Effector memory CD8-positive, alpha-beta T cell (primary cell): ENCODE data around the gene FHOD3.
"Not testable (repeated sequence)": the region's sequence is repeated elsewhere in the genome, so short reads cannot be mapped to it uniquely, and the experiment has no call there.

Experiments used
- ATAC-seq: fragments of 150-1000 bp; cut with Tn5 transposase; replicated peaks from 2 replicates; pipeline ENCODE4 v1.10.0; 2021; ENCODE audit warnings: mild to moderate bottlenecking, moderate library complexity
- DNase-seq, 3 experiments: peaks; one replicate each; pipeline ENCODE4 v3.0.0; 2021
- H3K27ac Mint-ChIP-seq, 2 donors: one replicate each; pipeline ENCODE4 v1.8.0; 2022; ENCODE audit warnings: mild to moderate bottlenecking in 2 of 2, mixed read lengths in 2 of 2, moderate library complexity in 2 of 2
- H3K27me3 Mint-ChIP-seq, 2 donors: one replicate each; pipeline ENCODE4 v1.8.0; 2022; ENCODE audit warnings: mixed read lengths in 2 of 2
- H3K36me3 Mint-ChIP-seq: one replicate; pipeline ENCODE4 v1.8.0; 2022; ENCODE audit warnings: mild to moderate bottlenecking, moderate library complexity, mixed read lengths; ENCODE audit not compliant: insufficient read depth
- H3K4me1 Mint-ChIP-seq, 2 donors: one replicate each; pipeline ENCODE4 v1.8.0; 2022; ENCODE audit warnings: low read depth in 2 of 2, mixed read lengths in 2 of 2
- H3K4me3 Mint-ChIP-seq, 2 donors: one replicate each; pipeline ENCODE4 v1.8.0; 2022; ENCODE audit warnings: mild to moderate bottlenecking in 2 of 2, mixed read lengths in 2 of 2, moderate library complexity in 2 of 2
- H3K9me3 Mint-ChIP-seq, 2 donors: one replicate each; pipeline ENCODE4 v1.8.0; 2022; ENCODE audit warnings: mixed read lengths in 2 of 2

Gene FHOD3

DNA sequence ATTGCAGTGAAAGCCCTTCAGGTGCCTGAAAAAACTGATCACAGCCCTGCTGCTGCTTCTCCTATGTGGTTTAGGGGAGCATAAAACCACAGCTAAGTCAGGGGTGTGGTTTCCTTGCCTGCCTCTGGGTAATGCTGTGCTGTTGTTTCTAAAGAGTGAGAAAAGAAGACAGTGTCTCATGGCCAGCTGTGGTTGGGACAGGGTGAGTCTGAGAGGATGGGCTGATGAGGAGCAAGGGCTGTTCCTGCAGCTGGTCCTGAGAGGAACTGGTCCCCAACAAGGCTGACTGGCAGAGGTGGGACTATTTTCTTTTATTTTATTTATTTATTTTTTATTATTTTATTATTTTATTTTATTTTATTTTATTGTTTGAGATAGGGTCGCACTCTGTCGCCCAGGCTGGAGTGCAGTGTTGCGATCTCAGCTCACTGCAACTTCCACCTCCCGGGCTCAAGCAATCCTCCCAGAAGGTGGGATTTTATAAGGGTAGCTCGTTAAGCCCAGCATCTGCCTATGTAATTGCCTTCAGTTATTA, 236.7 kb downstream of the FHOD3 start:
- peak overlapping the region in 1 of 2 donors; percentile 44 for H3K27ac Mint-ChIP-seq
- H3K36me3 Mint-ChIP-seq, result peaks cover 3% of the 10 kb centered on the region
- H3K4me3 Mint-ChIP-seq, result peak overlapping the region in 1 of 2 donors; percentile 61
- DNase-seq (peak in 1 of 3 experiments; percentile 3), ATAC-seq (peak; percentile 94)
- no peaks in the 10 kb centered on the region for H3K9me3 Mint-ChIP-seq
- peaks cover 0 to 13% of the 10 kb centered on the region in 2 donors for H3K4me1 Mint-ChIP-seq
- H3K27me3 Mint-ChIP-seq, result peaks cover 5 to 26% of the 10 kb centered on the region in 2 donors

DNA sequence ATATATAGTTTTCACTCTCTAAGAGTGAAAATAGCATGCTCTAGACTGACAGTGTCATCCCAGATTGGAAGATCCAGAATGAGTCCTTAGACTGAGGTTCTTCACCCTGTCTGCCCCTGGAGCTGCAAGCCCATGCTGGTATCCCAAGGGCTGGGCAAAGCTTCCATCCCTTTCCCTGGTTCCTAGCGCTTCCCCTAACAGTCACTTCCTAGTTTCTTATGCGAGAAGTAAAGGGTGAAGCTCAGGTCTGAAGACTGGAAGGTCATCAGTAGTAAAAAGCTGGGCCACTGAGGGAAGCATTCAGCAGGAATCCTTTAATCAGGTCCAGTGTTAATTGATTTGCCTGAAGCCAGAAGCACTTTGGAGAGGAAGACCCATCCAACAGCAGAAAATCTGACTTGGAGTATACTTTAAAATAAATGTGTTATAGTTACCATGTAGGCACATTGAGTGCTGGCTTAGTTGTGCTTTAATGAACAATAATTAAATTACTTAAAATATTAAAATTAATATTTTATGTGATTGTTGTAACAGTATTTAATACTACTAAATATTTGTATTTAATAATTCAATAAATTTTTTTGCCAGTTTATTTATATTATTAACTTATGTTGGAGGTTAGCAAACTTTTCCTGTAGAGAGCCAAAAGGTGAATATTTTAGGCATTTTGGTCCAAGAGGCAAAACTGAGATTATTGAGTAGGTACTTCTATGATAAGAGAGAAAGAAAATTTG, 237.9 kb downstream of the FHOD3 start:
- H3K4me3 Mint-ChIP-seq, result no peak overlapping the region
- no peak for DNase-seq
- H3K4me1 Mint-ChIP-seq, result peaks cover 0 to 13% of the 10 kb centered on the region in 2 donors
- H3K36me3 Mint-ChIP-seq, result peaks cover 3% of the 10 kb centered on the region
- H3K27me3 Mint-ChIP-seq, result peaks cover 5 to 26% of the 10 kb centered on the region in 2 donors
- H3K9me3 Mint-ChIP-seq, result no peaks in the 10 kb centered on the region
- peak overlapping the region in 1 of 2 donors; percentile 24 for H3K27ac Mint-ChIP-seq
- ATAC-seq, result no peak

DNA sequence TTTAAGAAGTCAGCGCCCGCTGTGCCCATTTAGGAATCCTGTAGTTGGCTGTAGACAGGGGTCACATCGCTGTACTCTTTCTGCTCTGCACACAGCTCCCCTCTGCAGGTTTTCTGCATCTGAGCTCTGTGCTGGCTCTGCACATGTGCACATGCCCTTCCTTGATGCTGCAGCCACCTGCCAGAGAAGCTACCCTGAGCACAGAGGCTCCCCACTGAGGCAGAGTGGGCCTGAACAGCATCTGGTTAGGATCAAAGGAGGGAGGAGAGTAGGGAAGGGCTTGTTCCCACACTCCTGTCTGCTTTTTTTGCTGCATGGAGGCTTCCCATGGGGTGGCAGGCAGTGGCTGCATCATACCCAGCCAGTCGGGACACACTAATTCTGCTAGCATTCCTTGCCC, 238.9 kb downstream of the FHOD3 start:
- peak overlapping the region in 1 of 2 donors; percentile 23 for H3K27ac Mint-ChIP-seq
- H3K9me3 Mint-ChIP-seq, result no peaks in the 10 kb centered on the region
- H3K4me1 Mint-ChIP-seq, result peaks cover 0 to 9% of the 10 kb centered on the region in 2 donors

DNA sequence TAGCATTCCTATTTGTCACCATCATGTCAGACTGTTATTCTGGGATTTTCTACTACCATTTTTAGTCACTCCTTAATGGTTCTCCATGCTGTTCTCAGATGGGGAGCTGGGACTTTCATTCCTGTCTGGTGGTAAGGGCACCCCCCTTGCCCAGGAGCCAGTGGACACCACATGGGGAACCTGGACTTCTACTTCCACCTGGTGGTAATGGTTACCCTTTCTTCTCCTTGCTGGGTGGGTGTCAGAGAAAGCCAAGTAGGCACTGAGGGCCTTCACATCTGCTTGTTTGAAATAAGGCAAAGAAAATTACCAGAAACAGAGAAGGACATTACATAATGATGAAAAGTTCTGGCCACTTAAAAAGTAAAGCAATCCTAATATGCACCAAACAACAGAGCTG, 239.8 kb downstream of the FHOD3 start:
- DNase-seq (no peak), ATAC-seq (no peak)
- H3K9me3 Mint-ChIP-seq, result no peaks in the 10 kb centered on the region
- peaks cover 0 to 9% of the 10 kb centered on the region in 2 donors for H3K4me1 Mint-ChIP-seq
- peaks cover 5 to 12% of the 10 kb centered on the region in 2 donors for H3K27me3 Mint-ChIP-seq
- H3K36me3 Mint-ChIP-seq, result peaks cover 3% of the 10 kb centered on the region
- no peak overlapping the region for H3K4me3 Mint-ChIP-seq
- no peak overlapping the region for H3K27ac Mint-ChIP-seq

More for the DNA sequence above, 238.9 kb downstream of the FHOD3 start:
- H3K4me3 Mint-ChIP-seq, result no peak overlapping the region
- ATAC-seq, result no peak
- DNase-seq, result no peak
- peaks cover 3% of the 10 kb centered on the region for H3K36me3 Mint-ChIP-seq
- H3K27me3 Mint-ChIP-seq, result peaks cover 5 to 21% of the 10 kb centered on the region in 2 donors

DNA sequence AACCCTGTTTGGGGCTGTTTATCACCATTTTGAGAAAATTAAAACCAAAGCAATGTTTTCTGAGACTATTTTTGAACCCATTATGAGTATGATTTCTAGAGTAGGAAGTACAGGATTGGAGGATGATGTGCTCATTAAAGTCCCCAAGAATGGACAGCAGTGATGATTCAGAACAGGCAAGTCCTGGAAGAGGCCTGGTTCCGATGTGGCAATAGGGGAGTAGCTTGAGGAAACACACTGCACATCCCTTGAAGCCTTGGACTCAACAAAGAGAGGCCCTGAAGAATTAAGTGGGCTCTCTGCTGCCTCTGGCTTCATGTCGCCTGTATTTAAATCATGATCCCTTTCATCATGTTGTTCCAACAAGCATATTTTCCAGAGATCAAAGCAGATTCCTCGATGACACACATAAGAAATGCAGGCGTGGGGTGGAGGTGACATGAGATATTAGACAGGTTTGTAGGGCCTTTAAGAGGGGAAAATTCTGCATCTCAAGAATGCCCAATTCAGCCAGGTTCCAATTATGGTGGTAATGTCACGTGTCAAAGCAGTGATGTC, 242.2 kb downstream of the FHOD3 start:
- Mint-ChIP-seq H3K9me3 (no peaks in the 10 kb centered on the region), H3K4me3 (no peak overlapping the region), H3K27me3 (peaks cover 0 to 5% of the 10 kb centered on the region in 2 donors), H3K27ac (no peak overlapping the region), H3K4me1 (no peaks in the 10 kb centered on the region), H3K36me3 (no peaks in the 10 kb centered on the region)
- ATAC-seq (no peak), DNase-seq (no peak)

DNA sequence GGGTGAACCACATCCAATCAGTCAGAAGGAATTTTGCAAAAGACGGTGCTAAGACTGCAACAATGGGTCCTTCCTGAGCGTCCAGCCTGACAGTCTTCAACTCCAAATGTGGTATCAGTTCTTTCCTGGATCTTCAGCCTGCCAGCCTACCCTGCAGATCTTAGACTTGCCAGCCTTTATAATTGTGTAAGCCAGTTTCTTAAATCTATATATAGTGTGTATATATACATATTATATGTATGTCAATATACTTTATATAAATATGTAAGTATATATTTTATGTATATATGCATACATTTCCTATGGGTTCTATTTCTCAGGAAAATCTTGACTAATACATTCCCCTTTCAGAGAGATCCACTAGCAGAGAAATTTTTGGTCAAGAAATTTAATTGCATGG, 245.5 kb downstream of the FHOD3 start:
- no peaks in the 10 kb centered on the region for H3K27me3 Mint-ChIP-seq
- no peaks in the 10 kb centered on the region for H3K36me3 Mint-ChIP-seq
- no peak for DNase-seq
- H3K9me3 Mint-ChIP-seq, result no peaks in the 10 kb centered on the region
- no peak for ATAC-seq
- H3K4me3 Mint-ChIP-seq, result no peak overlapping the region
- no peak overlapping the region for H3K27ac Mint-ChIP-seq
- no peaks in the 10 kb centered on the region for H3K4me1 Mint-ChIP-seq

DNA sequence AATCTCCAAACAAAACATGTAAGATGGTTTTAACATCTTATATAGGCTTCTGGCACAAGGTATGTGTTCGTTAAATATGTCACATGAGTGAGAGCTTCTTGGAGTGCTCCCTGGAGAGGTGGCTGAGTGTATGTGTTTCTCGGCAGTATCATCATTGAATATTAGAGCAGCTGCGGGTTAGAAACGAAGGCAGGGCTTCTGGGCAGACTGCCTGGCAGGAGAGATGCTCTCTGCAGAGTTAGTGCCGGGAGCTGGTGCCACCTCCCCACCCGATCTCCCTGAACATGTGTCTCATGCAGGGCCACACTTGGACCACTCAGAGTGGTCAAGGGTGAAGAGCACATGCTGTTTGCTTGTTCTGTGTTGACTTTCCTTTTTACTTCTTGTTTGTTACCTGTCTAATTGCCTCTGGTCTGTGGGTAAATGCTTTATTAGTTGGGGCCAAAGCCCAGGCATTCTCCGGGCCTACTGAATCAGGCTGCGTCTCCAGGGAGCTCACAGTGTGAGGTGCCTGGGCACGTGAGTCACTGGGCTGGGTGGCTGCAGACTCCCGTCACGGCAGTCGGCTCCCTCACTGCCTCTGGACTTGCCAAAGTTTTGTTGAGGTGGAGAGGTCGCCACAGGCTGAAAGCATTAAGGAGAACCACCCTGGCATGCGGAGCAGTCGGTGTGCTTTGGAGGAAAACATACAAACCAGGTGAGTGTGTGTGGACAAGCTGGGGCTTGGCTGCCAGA, 246.6 kb downstream of the FHOD3 start:
- Mint-ChIP-seq H3K27me3 (no peaks in the 10 kb centered on the region), H3K9me3 (no peaks in the 10 kb centered on the region), H3K27ac (no peak overlapping the region), H3K4me1 (no peaks in the 10 kb centered on the region), H3K36me3 (no peaks in the 10 kb centered on the region), H3K4me3 (no peak overlapping the region)
- ATAC-seq, result no peak
- DNase-seq, result no peak

DNA sequence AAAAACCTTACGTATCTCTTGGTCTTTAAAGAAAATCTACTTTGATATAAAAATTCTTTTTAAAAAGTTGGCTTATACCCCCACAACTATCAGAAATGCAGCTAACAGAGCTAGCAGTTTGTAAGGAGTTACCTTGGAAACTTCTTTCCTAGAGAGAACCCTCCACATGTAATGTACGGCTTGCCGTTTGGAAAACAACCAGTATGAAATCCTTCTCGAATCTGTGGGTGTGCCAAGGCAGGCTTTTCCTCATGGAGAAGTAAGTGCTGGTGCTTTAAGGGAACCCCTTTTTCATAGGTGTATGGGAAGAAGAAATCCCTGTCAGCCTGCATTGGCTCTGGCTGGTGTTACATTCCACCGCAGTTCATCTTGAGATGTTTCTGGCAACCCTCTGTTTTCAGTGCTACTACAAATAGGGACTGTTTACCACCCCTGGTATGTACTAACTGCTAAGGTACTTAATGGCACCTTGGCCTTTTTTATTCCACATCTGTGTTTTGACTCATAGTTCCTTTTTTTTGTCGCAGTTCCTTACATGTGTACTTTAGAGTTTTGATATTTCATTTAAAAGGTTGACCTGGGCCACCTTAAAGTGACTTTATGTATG, 248.4 kb downstream of the FHOD3 start:
- Mint-ChIP-seq H3K36me3 (no peaks in the 10 kb centered on the region), H3K27ac (no peak overlapping the region), H3K27me3 (no peaks in the 10 kb centered on the region), H3K4me1 (no peaks in the 10 kb centered on the region), H3K4me3 (no peak overlapping the region), H3K9me3 (no peaks in the 10 kb centered on the region)
- DNase-seq, result no peak
- ATAC-seq, result no peak

DNA sequence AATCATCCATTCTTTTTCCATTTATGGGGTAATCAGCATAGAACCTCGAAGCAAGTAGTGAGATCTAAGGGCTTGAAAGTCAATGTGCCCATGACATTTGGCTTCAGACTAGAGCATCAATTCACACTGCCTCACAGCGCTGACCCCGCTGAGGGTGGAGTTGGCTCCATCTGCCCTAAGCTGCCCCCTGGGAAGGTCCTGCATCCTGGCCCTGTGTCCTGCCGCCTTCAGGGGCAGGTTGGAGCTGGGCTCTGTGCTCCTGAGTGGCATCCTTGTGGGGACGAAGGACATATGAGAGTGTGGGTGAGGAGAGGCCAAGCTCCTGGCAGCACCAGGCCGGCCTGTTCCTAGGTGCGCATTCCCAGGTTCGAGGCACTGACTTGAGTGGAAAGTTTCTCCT, 249.4 kb downstream of the FHOD3 start:
- H3K27me3 Mint-ChIP-seq, result no peaks in the 10 kb centered on the region
- H3K4me1 Mint-ChIP-seq, result no peaks in the 10 kb centered on the region
- H3K4me3 Mint-ChIP-seq, result no peak overlapping the region
- H3K36me3 Mint-ChIP-seq, result no peaks in the 10 kb centered on the region
- DNase-seq (no peak), ATAC-seq (no peak)
- H3K9me3 Mint-ChIP-seq, result no peaks in the 10 kb centered on the region
- no peak overlapping the region for H3K27ac Mint-ChIP-seq

DNA sequence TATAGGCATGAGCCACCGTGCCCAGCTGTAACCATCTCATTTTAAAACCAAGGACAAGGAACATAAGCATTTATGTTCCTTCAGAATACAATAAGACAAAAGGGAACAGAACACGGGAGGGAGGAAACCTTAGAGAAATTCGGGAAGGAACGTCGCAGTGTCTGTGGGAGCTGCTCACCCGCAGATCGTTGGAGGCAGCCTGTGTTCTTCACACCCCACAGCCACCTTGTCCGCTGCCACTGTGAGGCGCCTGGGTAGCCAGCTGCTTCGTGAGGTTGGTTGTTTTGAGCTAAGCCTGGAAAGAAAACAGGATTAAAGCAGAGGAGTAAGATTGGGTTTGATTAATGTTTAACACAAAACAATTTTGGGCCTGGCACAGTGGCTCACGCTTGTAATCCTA, 250.0 kb downstream of the FHOD3 start:
- H3K4me1 Mint-ChIP-seq, result no peaks in the 10 kb centered on the region
- H3K27ac Mint-ChIP-seq, result no peak overlapping the region
- no peaks in the 10 kb centered on the region for H3K36me3 Mint-ChIP-seq
- H3K4me3 Mint-ChIP-seq, result no peak overlapping the region
- H3K27me3 Mint-ChIP-seq, result no peaks in the 10 kb centered on the region
- ATAC-seq (no peak), DNase-seq (no peak)
- no peaks in the 10 kb centered on the region for H3K9me3 Mint-ChIP-seq

DNA sequence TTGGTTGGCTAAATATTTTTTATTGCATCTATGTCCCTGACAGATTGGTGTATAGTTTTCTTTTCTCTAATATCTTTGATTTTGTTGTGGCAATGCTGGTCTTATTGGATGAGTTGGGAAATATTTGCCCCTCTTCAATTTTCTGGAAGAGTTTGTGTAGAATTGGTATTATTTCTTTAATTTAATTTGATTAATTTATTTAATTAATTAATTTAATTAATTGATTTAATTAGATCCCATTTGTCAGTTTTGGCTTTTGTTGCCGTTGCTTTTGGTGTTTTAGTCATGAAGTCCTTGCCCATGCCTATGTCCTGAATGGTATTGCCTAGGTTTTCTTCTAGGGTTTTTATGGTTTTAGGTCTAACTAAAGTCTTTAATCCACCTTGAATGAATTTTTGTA, 253.8 kb downstream of the FHOD3 start:
- not testable (repeated sequence) for H3K4me1 Mint-ChIP-seq, H3K9me3 Mint-ChIP-seq, H3K36me3 Mint-ChIP-seq, ATAC-seq, H3K27me3 Mint-ChIP-seq, H3K27ac Mint-ChIP-seq, H3K4me3 Mint-ChIP-seq, DNase-seq

DNA sequence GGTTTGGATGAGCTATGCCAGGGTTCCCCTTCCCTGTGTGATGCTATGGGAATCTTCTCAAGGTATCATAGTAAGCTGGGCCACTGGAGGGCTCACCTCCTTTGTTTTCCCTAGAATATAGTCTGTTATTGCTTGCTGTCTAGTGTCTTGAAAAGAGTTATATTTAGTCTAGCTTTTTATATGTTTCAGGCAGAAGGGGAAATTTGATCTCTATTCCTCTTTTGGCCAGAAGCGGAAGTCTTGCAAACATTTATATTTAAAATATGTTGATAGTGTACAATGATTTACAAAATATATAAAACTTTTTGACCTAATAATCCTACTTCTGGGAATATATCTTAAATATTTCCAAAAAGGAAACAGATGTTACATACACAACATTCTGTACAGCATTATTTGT, 260.7 kb downstream of the FHOD3 start:
- ATAC-seq (no peak), DNase-seq (no peak)
- H3K4me3 Mint-ChIP-seq, result no peak overlapping the region

DNA sequence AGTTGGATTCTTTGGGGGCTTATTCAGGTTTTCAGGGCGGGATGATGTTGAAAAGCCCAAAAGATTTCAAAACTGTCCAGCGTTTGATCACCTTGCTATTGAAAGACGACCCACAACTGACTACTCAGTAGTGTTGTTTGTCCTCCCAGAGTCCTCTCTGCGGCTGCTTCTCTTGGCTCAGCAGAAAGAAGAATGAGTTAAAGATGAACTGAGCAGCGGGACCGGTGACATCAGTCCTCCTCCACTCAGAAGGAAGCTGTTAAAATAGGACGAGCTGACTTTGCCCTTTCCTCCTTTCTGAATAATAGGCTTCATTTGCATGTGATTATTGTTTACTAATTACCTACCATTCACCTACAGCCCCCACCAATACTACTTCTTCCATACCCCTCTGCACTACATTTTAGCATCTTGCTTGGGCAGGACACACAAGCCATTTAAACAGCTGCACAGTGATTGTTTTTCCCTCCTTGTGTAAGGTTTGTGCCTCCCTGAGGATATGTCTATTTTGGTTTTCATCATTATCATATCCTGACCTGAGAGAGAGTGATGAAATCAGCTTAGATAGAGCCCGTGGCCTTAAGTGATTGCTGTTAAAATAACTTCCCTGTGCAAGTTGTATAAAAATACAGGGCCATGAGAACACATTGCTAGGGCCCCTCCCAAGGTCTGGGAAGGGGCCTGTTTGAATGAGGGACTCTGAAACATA, 261.8 kb downstream of the FHOD3 start:
- Mint-ChIP-seq H3K4me1 (no peaks in the 10 kb centered on the region), H3K36me3 (no peaks in the 10 kb centered on the region), H3K27ac (no peak overlapping the region), H3K9me3 (no peaks in the 10 kb centered on the region), H3K4me3 (no peak overlapping the region), H3K27me3 (peaks cover 9 to 11% of the 10 kb centered on the region in 2 donors)
- ATAC-seq, result no peak
- no peak for DNase-seq

More for the DNA sequence above, 260.7 kb downstream of the FHOD3 start:
- no peaks in the 10 kb centered on the region for H3K4me1 Mint-ChIP-seq
- no peak overlapping the region for H3K27ac Mint-ChIP-seq
- no peaks in the 10 kb centered on the region for H3K9me3 Mint-ChIP-seq
- no peaks in the 10 kb centered on the region for H3K36me3 Mint-ChIP-seq
- peaks cover 0 to 7% of the 10 kb centered on the region in 2 donors for H3K27me3 Mint-ChIP-seq
